Measurements from ENCODE around the gene SSBP3.

The SSBP3 gene

GRCh38 chr1:54252371-54252936 lies 153.7 kb downstream of the SSBP3 start:
- Histone ChIP-seq H3K4me2 (ENCODE audit: low read length) (no peak overlapping the region), H2AFZ (ENCODE audit: low read depth, low read length) (no peak overlapping the region), H3K9me3 (ENCODE audit: insufficient read depth, low read length) (no peaks in the 10 kb centered on the region), H3K27ac (ENCODE audit: low read length) (no peak overlapping the region), H3K79me2 (ENCODE audit: low read length) (no peaks in the 10 kb centered on the region), H3K4me3 (ENCODE audit: low read length) (no peak overlapping the region), H3K9ac (ENCODE audit: low read length) (no peak overlapping the region), H3K27me3 (ENCODE audit: low read depth, low read length) (no peaks in the 10 kb centered on the region), H3K4me1 (ENCODE audit: low read length) (no peaks in the 10 kb centered on the region), H4K20me1 (ENCODE audit: insufficient read depth, low read length) (no peaks in the 10 kb centered on the region), H3K36me3 (replicated peaks; ENCODE audit: low read depth, low read length) (no peaks in the 10 kb centered on the region)
- TF ChIP-seq EZH2phosphoT487 (IDR thresholded peaks at IDR 0.05; ENCODE audit: low read depth): no peak
- TF ChIP-seq CTCF (IDR thresholded peaks at IDR 0.05; ENCODE audit: low read depth, low read length): no peak

- Histone ChIP-seq H3K4me3 (ENCODE audit: low read length) (no peak overlapping the region), H3K4me1 (ENCODE audit: low read length) (no peaks in the 10 kb centered on the region), H4K20me1 (ENCODE audit: insufficient read depth, low read length) (no peaks in the 10 kb centered on the region), H3K27ac (ENCODE audit: low read length) (no peak overlapping the region), H3K9me3 (ENCODE audit: insufficient read depth, low read length) (no peaks in the 10 kb centered on the region), H2AFZ (ENCODE audit: low read depth, low read length) (no peak overlapping the region), H3K79me2 (ENCODE audit: low read length) (no peaks in the 10 kb centered on the region), H3K36me3 (replicated peaks; ENCODE audit: low read depth, low read length) (no peaks in the 10 kb centered on the region), H3K27me3 (ENCODE audit: low read depth, low read length) (no peaks in the 10 kb centered on the region), H3K9ac (ENCODE audit: low read length) (no peak overlapping the region), H3K4me2 (ENCODE audit: low read length) (no peak overlapping the region)
- TF ChIP-seq CTCF (IDR thresholded peaks at IDR 0.05; ENCODE audit: low read depth, low read length): no peak
- TF ChIP-seq EZH2phosphoT487 (IDR thresholded peaks at IDR 0.05; ENCODE audit: low read depth): no peak
Observed at GRCh38 chr1:54250670-54251069, 155.5 kb downstream of the SSBP3 start.

GRCh38 chr1:54249819-54250435 lies 156.3 kb downstream of the SSBP3 start:
- Histone ChIP-seq H3K9ac (ENCODE audit: low read length) (no peak overlapping the region), H3K4me2 (ENCODE audit: low read length) (no peak overlapping the region), H4K20me1 (ENCODE audit: insufficient read depth, low read length) (no peaks in the 10 kb centered on the region), H3K9me3 (ENCODE audit: insufficient read depth, low read length) (no peaks in the 10 kb centered on the region), H3K4me3 (ENCODE audit: low read length) (no peak overlapping the region), H3K27me3 (ENCODE audit: low read depth, low read length) (no peaks in the 10 kb centered on the region), H3K27ac (ENCODE audit: low read length) (no peak overlapping the region), H3K36me3 (replicated peaks; ENCODE audit: low read depth, low read length) (no peaks in the 10 kb centered on the region), H2AFZ (ENCODE audit: low read depth, low read length) (no peak overlapping the region), H3K79me2 (ENCODE audit: low read length) (no peaks in the 10 kb centered on the region), H3K4me1 (ENCODE audit: low read length) (no peaks in the 10 kb centered on the region)
- no peak for TF ChIP-seq CTCF (IDR thresholded peaks at IDR 0.05; ENCODE audit: low read depth, low read length)
- no peak for TF ChIP-seq EZH2phosphoT487 (IDR thresholded peaks at IDR 0.05; ENCODE audit: low read depth)

GRCh38 chr1:54248966-54249365 lies 157.2 kb downstream of the SSBP3 start:
- Histone ChIP-seq H2AFZ (ENCODE audit: low read depth, low read length) (no peak overlapping the region), H3K9ac (ENCODE audit: low read length) (no peak overlapping the region), H3K36me3 (replicated peaks; ENCODE audit: low read depth, low read length) (no peaks in the 10 kb centered on the region), H3K4me1 (ENCODE audit: low read length) (no peaks in the 10 kb centered on the region), H4K20me1 (ENCODE audit: insufficient read depth, low read length) (no peaks in the 10 kb centered on the region), H3K79me2 (ENCODE audit: low read length) (no peaks in the 10 kb centered on the region), H3K4me3 (ENCODE audit: low read length) (no peak overlapping the region), H3K9me3 (ENCODE audit: insufficient read depth, low read length) (no peaks in the 10 kb centered on the region), H3K4me2 (ENCODE audit: low read length) (no peak overlapping the region), H3K27ac (ENCODE audit: low read length) (no peak overlapping the region), H3K27me3 (ENCODE audit: low read depth, low read length) (no peaks in the 10 kb centered on the region)
- TF ChIP-seq CTCF (IDR thresholded peaks at IDR 0.05; ENCODE audit: low read depth, low read length): no peak
- TF ChIP-seq EZH2phosphoT487 (IDR thresholded peaks at IDR 0.05; ENCODE audit: low read depth): no peak
